ENCODE data around the gene IQGAP1. TPM values are rescaled to one million over a fixed set of nuclear protein-coding genes. Genes with fewer than 3 reads are reported as not detected.

Gene IQGAP1
- total RNA-seq, 1 experiment from 2014 or later: 72.4 TPM

GRCh38 chr15:90354986-90355385 is 33.1 kb upstream of the IQGAP1 start:
- H3K4me2 ChIP-seq (ENCODE audit: insufficient read depth, insufficient read length, low read length): no peak overlapping the region
- no CpG with 5 or more reads among the region's 2 CpGs for WGBS (ENCODE audit: extremely low coverage, insufficient read length, low lambda C conversion rate)

More at GRCh38 chr15:90354986-90355385, 33.1 kb upstream of the IQGAP1 start:
- H2BK120ac ChIP-seq (ENCODE audit: low read depth, low read length, poor library complexity, severe bottlenecking): no peak overlapping the region
- H4K8ac ChIP-seq (replicated peaks; ENCODE audit: insufficient read length, low read depth, low read length): no peak overlapping the region
- H2AK5ac ChIP-seq (ENCODE audit: insufficient read length, low read length): no peak overlapping the region
- H3K79me2 ChIP-seq (ENCODE audit: insufficient read depth, low read length): no peaks in the 10 kb centered on the region
- no peak overlapping the region for H2BK5ac ChIP-seq (ENCODE audit: insufficient read length, low read length)
- no peak overlapping the region for H3K4ac ChIP-seq (ENCODE audit: low read depth, low read length)
- H2BK20ac ChIP-seq (ENCODE audit: low read depth, low read length, poor library complexity, severe bottlenecking): no peak overlapping the region
- no peaks in the 10 kb centered on the region for H3K79me1 ChIP-seq (ENCODE audit: insufficient read depth, low read depth, low read length, poor library complexity, severe bottlenecking)
- H3K9ac ChIP-seq (ENCODE audit: extremely low read depth, insufficient read length, low read length): no peak overlapping the region
- H3K56ac ChIP-seq (ENCODE audit: insufficient read length, low read depth, low read length): no peak overlapping the region
- DNase-seq: no peak
- Mint-ChIP-seq H3K27ac (no peak overlapping the region), H3K27me3 (ENCODE audit: low read depth) (peaks cover 13% of the 10 kb centered on the region), H3K9me3 (no peaks in the 10 kb centered on the region), H3K36me3 (ENCODE audit: insufficient read depth in 1 of 3, low read depth in 3 of 3) (peaks cover 0 to 3% (median 0%) of the 10 kb centered on the region in 3 experiments; a peak in 3 of 7 replicates), H3K4me3 (no peak overlapping the region), H3K4me1 (peaks cover 5 to 8% of the 10 kb centered on the region in 2 experiments; a peak in 2 of 4 replicates)
- H3K9me3 ChIP-seq (ENCODE audit: control insufficient read depth, low read depth, low read length): no peaks in the 10 kb centered on the region
- H3K4me1 ChIP-seq (ENCODE audit: insufficient read depth, low read length): no peaks in the 10 kb centered on the region
- H3K23me2 ChIP-seq (ENCODE audit: insufficient read length, low read depth, low read length, poor library complexity, severe bottlenecking): peaks cover 10% of the 10 kb centered on the region
- no peak overlapping the region for H3K14ac ChIP-seq (ENCODE audit: insufficient read depth, low read length)
- H2BK15ac ChIP-seq (ENCODE audit: low read depth, low read length): no peak overlapping the region
- H3K27me3 ChIP-seq (ENCODE audit: insufficient read depth, low read length): no peaks in the 10 kb centered on the region
- TF ChIP-seq, protein P1, sequence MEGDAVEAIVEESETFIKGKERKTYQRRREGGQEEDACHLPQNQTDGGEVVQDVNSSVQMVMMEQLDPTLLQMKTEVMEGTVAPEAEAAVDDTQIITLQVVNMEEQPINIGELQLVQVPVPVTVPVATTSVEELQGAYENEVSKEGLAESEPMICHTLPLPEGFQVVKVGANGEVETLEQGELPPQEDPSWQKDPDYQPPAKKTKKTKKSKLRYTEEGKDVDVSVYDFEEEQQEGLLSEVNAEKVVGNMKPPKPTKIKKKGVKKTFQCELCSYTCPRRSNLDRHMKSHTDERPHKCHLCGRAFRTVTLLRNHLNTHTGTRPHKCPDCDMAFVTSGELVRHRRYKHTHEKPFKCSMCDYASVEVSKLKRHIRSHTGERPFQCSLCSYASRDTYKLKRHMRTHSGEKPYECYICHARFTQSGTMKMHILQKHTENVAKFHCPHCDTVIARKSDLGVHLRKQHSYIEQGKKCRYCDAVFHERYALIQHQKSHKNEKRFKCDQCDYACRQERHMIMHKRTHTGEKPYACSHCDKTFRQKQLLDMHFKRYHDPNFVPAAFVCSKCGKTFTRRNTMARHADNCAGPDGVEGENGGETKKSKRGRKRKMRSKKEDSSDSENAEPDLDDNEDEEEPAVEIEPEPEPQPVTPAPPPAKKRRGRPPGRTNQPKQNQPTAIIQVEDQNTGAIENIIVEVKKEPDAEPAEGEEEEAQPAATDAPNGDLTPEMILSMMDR (conservative IDR thresholded peaks at IDR 0.05): no peak
- H4K20me1 ChIP-seq (ENCODE audit: control insufficient read depth, insufficient read depth, insufficient read length): no peaks in the 10 kb centered on the region
- no peak overlapping the region for H2AFZ ChIP-seq (ENCODE audit: low read length)
- no peak overlapping the region for H2BK12ac ChIP-seq (ENCODE audit: insufficient read length, low read depth, low read length)
- H3K27ac ChIP-seq (ENCODE audit: insufficient read length, low read depth, low read length): no peak overlapping the region
- no peak overlapping the region for H3K23ac ChIP-seq (ENCODE audit: insufficient read length, low read depth, low read length)
- no peak overlapping the region for H3T11ph ChIP-seq (ENCODE audit: low read length)
- no peak overlapping the region for H3K18ac ChIP-seq (ENCODE audit: insufficient read length, low read depth, low read length)
- H4K5ac ChIP-seq (ENCODE audit: insufficient read length, low read depth, low read length): no peak overlapping the region
- H4K91ac ChIP-seq (ENCODE audit: insufficient read length, low read depth, low read length): no peak overlapping the region

Data from H9 (cell line).